RPMI7951 (cell line): ENCODE results near the gene TTYH3. TPM values are rescaled to one million over a fixed set of nuclear protein-coding genes. Genes with fewer than 3 reads are reported as not detected.

Experiments
- DNase-seq: peaks from one replicate; pipeline ENCODE4 v3.0.0-alpha.2; 2012; ENCODE audit warnings: low read depth
- total RNA-seq: library from RNA; depleted of rRNA; stranded (reverse); fragments of >200 nt; shearing (Covaris generic); gene quantifications from 2 replicates; pipeline ENCODE4 v1.2.3, GENCODE V29; 2014

Gene TTYH3
- total RNA-seq, 1 experiment from 2014 or later = 20.5 TPM

DNA sequence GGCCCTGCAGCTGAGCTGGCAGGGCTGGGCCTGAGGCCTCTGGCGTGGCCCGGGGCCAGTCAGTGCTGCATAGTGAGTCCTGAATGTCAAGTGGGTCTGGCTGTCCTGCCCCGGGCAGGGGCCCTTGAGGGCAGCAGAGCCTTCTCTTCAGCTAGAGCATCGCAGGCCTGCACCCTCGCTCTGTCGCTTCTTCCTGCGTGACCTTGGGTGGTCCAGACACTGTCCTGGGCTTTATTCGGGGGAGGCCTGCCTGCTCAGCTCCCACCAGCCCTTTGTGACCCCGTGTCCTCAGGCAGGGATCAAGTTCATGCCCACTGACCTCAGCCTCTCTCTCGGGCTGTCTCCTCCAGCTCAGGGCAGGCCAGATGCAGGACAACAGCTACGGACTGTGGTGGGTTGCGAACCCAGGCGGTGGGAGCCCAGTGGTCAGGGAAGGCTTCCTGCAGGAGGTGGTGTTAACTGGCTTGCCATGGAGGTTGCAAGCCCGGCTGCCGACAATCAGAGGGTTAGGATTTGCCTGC, 3.4 kb downstream of the TTYH3 start:
- DNase-seq = no peak

DNA sequence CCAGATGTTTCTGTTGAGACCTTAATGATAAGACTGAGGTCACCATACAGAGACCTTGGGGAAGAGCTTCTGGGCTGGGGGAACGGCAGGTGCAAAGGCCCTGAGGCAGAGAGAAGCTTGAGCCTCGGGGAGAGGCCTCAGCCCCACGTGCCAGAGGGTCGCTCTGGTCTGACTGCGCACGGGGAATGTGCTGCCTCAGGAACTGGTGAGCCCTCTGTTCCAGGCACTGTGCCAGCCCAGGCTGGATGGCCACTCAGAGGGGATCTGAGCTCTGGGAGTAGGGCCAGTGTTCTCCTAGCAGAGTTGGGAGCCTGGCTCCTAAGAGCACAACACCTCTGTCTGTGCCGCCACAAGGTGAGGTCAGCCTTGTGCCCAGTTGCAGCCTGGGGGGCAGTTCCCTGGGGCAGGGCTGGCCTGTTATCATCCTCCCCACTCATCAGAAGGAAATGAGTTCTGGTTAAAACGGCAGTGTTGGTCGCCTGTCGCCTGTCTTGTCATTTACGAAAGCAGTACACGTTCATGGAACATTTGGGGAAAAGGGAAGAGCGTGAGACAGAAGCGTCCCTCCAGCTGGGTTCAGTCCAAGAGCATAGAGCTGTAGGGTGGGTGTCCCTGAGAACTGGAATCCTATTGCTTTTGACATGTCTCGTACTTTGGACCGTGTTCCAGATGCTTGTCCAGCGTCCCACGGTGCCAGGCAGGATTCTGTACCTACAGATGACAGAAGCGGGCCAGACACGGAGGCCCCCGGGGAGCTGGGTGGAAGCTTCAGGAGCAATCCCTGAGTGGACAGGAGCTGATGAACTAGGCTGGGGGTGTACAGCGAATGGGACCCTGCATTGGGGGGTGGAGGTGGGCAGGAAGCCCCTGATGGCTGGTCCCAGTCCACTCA, 4.3 kb downstream of the TTYH3 start:
- DNase-seq = no peak

DNA sequence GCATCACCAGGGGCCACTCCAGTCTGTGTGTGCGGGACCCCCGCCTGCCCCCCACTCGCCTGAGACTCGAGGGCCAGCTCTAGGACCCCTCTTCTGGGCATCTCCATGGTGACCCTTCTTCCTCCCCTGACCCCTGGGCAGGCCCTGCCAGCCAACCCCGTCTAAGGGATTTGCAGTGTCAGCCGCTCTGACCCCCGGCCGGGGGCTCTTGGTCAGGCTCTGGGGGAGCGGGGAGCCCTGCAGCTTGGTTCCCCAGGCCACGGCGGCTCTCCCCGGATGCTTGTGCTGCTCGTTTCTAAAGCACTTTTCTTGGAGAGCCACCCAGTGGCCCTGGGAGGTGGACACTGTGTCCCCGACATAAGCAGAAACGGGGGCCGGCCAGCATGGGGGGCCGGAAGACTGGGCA, 5.3 kb downstream of the TTYH3 start:
- no peak for DNase-seq

DNA sequence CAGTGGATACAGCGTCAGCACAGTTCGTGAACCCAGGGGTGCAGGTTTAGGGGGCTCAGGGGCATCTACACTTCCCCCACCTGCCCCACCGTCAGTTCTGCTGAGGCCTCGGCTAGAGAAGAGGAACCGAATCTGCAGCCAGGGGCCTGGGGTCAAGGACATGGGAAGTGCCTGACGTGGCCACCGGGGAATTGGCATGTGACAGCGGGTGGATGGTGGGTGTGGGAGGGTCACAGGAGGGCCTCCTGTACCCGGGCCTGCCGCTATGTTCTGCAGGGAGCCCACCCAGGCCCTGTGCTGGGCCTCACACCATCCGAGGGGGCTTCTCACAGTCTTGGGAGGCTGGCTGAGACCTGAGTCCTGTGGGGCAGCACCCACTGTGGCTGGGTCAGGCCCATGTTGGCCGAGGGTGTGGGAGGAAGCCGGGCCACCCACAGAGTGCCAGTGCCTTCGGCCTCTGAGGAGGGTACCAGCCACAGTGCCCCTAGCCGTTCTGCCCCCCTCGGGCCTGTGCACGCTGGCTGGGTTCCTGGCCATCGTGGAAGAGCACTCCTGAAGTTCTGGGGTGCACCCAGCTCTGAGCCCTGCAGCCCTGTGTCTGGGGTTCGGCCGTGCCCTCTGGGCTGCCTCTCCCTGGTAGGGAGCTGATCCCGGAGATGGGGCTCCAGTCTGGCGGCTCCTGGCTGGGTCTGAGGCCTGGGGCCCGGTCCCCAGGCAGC, 5.9 kb downstream of the TTYH3 start:
- no peak for DNase-seq

DNA sequence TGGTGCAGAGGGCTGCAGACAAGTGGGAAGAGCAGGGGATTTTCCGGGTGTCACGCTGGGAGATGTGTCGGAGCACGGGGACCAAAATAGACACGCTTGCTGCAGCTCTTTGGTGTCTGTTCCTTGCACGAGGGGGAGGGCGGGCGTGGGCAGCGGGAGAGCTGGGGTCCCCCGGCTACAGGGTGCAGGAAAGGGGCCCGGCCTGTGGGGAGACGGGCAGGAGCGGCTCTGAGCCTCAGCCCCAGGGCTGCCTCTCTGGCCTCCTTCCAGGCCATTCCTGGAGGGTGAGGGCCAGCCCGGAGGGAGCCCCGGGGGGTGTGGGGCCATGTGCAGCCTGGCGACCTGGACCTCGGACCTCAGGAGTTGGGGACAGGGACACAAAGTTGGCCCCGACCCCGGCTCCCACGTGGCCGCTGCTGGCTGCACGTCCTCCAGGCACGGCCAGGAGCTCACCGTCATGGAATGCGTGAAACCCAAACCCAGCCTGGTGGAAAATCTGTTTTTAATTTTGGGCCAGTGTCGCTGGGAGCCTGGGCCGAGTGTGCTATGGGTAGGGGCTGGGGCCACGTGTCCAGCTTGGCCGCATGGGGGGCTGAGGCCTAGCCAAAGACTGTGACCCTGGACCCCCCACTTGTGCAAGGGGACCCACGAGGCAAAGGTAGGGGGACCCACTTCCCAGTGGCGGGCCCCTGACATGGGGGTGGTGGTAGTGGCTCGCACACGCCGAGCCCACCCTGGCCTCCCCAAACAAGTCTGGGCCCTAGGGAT, 6.6 kb downstream of the TTYH3 start:
- peak; percentile 93 for DNase-seq

DNA sequence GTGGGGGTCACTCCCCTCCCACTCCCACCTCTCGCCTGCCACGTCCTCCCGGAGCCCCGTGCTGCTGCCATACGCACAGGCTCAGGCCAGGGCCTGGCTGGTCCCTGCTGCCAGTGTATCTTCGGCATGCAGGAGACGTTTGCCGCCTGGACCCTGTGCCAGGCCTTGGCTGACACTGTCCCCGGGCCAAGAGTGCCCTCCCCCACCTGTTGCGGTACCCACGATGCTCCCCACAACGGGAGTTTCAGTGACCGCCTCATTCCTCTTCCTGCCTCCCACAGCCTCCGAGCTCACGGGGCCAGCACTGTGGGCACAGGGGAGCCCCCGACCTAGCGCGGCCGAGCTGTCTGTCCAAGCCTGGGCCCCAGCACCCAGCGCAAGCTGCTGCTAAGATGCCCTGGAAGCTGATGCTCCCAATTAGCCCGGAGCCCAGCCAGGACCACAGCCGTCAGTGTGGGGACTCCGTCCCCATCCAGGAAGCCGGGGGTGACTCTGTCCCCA, 7.4 kb downstream of the TTYH3 start:
- no peak for DNase-seq

DNA sequence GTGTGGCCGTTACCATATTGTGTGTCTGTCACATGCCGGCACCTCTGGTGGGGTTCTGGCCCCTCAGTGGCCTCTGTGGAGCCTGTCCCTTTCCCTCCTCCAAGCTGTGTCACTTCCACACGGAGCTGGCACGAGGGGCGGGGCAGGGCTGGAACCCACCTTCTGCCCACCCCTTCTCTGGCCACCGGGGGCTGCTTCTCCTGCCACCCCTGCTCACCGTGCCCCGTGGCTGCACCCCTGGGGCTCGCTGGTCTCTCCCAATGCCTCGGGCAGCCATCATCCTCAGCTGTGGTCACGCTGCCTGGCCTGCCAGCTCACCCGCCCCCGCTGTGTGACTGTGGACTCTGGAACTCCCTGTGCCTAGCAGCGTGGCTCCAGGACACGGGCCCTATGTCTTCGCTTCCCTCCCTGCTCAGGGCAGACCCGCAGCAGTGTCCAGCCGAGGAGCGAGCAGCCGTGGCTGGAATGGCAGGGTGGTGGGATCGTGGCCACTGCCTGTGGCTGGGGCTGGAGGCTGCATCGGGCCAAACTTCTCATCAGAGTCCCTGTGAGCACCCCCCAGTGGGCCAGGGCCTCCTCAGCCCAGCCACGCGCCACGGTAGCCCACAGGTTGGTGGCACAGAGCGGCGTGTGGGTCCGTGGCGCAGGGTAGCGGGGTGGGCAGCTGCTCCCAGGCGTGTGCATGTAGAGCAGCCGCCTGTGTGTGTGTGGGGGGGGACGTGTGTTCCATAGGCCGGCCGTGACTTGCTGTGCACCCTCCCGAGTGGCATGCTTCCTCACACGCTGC, 8.1 kb downstream of the TTYH3 start:
- no peak for DNase-seq

DNA sequence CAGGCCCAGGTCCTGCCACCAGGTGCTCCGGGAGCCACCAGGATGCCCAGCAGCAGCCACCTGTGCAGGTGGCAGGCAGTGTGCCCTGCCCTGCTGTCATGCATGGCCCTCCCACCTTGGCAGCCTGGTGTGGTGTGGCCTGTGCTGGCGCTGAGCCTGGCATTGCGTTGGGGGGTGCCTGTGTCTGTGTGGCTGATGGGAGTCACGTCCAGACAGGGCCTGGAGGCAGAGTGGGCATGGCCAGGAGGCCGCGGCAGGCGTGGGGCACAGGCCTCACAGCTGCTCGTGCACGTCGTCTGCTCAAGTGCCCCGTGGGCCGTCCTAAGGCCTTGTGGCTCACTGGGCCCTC, 8.7 kb downstream of the TTYH3 start:
- DNase-seq = peak; percentile 90

DNA sequence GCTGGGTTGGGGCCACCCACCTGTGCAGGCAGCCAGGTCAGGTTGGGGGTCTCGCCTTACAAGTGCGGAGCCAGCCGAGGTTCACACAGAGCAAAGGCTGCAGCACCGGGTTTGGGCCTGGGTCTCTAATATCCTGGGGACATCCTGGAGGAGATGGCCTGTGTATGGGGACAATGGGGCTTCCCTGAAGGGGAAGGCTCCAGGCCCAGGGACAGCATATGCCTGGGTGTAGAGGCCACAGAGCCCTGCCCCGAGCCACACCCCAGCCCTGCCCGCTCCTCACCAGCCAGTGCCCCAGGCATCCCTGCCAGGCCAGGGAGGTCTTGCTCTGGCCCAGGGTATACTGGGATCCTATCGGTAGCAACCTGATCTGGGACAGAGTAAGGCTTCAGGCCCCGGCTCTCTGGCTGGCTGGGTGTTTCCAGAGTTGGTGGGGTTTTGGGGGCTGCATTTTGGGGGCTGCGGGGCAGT, 9.1 kb downstream of the TTYH3 start:
- DNase-seq = peak; percentile 72

DNA sequence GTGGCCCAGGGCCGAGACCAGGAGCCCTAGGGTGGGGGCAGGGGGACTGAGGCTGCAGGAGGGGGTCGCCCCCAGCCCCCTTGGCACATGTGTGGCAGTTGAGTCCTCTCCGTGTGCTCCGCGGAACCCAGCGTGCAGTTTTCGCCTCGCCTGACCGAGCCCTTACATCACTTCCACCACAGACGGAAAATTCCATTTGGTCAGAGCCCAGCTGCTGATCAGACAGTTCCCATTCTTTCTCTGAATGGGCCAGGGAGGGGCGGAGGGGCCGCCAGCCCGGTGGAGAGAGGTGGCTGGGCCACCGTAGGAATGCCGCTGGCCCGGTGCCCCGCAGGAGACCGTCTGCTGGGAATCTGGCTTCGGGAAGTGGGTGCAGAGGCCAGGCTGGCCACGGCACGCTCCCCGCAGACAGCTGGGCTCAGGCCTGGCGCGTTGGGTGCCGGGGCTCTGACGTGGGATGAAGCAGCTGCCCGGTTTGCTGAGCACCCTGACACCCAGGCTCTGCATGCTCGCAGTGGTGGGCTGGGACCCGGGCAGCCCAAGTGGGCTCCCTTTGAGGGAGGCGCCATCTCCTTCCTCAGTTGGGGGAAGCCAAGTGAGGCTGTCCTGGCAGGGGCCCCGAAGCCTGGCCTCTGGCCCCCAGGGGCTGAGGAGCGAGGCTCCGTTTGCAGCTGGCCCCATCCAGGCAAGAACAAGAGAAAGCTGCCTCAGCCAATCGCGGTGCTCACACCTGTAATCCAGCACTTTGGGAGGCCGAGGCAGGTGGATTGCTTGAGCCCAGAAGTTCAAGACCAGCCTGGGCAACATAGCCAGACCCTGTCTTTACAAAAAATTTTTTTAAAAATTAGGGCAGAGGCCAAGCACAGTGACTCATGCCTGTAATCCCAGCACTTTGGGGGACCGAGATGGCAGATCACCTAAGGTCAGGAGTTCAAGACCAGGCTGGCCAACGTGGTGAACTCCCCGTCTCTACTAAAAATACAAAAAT, 9.9 kb downstream of the TTYH3 start:
- DNase-seq = peak; percentile 100

DNA sequence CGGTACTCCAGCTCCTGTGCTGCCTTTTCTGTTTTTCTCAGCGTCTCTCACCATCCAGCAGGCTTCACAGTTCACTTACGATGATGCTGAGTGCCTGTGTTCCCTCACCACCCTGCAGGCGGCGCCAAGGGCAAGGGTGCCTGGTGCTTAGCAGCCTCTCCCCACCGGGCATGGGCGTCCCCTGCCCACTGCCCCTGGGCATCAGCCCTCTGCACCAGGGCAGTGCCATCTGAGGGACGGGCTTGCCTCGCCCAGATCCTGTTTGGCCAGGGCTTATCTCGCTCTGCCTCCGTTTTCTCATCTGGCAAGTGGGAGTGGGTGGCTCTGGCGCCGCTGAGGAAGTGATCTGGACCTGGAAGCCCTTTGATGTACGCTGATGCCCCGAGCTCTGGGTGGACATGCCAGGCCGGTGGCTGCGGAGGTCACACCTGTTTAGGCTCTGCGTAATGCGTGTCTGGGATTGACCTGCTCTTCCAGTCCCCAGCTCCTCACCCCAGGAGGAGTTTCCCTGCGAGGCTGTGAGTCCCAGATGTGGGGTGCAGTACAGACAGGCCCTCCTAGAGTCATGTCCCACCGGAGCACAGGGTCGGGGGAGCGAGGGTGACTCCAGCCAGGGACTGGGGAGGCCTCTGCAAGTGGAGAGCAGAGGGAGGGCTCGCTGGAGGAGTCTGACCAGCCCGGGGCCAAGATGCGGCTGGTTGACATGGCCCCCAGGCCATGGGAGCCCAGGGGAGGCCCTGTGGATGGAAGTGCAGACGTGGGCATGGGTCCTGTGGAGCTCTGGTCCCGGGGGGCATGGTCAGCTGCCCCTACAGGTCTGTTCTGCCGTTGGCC, 11.8 kb downstream of the TTYH3 start:
- no peak for DNase-seq

DNA sequence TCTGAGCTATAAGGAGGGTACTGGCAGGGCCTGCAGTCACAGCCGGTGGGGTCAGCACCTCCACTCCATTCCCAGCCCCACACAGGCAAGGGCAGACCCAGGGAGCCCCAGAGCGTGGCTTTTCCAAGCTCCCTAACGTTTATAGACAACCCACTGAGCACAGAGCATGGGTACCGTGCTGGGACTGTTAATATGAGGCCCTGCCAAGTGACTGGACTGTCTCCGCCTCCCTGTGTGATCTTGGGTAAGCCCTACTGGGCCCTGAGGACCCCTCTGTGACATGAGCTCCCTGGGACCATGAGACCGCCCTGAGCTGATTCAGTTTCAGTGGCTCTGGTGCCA, 12.4 kb downstream of the TTYH3 start:
- DNase-seq = no peak

DNA sequence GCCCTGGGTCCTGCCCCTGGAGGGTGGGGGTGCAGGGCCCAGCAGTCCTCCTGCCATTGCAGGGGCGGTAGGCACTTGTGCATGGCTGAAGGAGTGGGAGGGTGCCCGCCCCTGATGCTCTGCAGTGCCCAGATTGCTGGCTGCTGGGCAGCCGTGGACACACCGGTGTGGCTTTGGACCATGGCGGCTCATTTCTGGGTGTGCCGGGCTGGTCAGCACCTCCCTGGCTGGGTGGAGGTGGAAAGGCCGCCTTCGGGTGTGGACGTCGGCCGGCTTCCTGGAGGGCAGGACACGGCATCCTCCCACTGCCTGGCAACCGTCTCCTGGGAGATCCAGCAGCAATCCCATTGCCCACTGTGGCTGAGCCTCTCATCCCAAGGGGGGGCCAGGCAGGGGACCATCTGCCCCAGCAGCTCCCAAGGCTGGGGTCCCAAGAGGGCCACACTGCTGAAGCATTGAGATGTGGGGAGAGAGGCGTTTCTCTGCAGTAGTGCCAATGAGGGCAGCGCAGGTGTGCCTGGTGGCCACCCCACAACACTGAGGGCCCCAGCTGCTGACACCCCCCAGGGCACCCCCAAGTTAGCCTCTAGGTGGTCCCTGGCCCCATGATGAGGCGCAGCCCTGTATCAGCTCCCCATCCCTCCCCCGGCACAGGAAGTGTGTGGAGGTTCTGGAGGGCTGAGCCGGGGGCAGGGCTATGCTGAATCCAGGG, 12.9 kb downstream of the TTYH3 start:
- no peak for DNase-seq

DNA sequence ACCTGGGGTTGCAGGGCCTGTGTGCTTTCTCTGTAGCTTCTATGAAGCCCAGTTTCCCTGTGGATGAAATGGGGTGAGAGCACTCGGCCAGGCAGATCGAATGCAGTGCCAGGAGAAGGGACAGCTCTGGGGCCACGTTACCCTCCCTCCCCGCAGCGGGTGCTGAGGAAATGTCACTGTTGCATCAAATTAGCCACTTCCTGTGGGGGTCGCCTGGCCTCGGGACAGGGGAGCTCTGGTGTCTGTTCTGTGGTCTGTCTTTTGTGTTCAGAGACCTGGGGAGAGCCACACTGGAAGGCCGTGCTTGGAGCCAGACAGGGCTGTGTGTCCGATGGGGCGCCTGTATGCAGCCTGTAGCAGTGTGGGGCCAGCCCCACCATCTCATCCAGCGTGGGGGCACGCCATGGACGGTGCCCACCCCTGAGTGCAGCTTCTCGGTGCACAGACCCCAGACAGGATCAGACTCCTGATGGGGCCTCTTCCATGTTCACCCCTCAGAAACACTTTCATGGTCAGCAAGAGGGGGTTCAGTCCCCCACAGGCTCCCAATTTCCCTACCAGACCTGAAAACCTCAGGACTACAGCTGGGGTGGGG, 13.6 kb downstream of the TTYH3 start:
- DNase-seq = peak; percentile 58

DNA sequence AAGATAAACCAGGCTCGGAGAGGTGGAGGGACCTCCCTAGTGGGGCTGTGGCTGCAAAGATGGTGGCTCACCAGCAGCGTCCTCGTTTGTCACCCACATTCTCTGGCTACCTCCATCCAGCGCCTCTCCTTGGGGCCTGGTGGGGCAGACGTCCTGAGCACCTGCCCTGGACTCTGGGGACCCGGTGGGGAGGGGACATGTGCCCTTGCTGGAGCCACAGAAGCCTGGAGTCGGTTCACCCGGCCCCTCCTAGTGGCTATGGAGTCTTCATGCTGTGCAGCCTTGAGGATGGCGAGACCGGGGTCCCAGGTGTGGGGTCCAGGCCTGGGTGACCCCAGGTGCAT, 14.5 kb downstream of the TTYH3 start:
- DNase-seq = no peak

DNA sequence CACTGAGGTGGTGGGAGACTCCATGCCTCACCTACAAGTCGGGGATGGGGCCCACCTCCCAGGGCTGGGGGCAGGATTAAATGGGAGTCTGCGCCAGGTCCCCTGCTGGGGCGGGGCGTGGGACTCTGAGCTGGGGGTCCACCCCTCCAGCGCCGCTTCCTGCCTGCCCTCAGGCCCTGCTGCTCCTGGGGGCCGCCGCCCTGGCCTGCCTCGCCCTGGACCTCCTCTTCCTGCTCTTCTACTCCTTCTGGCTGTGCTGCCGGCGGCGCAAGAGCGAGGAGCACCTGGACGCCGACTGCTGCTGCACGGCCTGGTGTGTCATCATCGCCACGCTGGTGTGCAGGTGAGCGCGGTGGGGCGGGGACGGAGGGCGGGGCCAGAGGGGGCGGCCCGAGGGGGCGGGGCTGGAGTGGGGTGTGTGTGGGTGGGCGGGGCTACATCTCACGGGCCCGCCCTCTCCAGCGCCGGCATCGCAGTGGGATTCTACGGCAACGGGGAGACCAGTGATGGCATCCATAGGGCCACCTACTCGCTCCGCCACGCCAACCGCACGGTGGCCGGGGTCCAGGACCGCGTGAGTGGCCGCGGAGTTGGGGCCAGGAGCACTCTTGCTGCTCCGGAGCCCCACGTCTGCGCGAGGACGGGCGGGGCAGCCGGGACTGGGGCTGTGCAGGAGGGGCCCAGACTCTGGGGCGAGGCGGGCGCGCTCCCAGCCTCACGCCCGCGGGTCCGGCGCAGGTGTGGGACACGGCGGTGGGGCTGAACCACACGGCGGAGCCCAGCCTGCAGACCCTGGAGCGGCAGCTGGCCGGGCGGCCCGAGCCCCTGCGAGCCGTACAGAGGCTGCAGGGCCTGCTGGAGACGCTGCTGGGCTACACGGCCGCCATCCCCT, 15.1 kb downstream of the TTYH3 start:
- no peak for DNase-seq

DNA sequence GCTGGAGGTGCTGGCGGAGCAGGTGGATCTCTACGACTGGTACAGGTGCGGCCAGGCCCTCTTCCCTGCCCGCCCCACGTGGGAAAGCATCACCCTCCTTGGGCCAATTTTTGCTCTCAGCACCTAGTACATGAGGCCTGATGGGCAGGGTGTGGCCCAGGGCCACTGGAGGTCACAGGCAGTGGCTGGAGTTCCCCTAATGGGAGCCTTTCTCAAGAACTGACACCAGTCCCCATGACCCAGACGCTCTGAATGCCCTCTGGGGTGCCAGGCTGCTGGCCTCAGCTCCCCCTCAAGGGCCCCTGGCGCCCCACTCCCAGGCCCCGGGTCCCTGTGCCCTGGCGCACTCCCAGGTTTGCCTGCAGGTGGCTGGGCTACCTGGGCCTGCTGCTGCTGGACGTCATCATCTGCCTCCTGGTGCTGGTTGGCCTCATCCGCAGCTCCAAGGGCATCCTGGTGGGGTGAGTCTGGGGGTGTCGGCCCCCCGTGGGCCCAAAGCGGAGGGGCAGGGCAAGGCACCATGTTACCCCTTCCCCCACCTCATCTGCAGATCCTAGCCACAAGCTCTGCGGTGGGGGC, 15.9 kb downstream of the TTYH3 start:
- no peak for DNase-seq
